AG04449 (cell line): Measurements from ENCODE around the gene PTPRE.

Experiments
- CTCF ChIA-PET: fragments of 350-600 bp; formaldehyde crosslinking; extraction: SDS; loops from one replicate; lab custom pipeline; 2021; ENCODE audit warnings: antibody characterized with exemption; lab: Yijun Ruan, JAX
- POLR2A ChIA-PET: fragments of 400-600, 350-600 bp; formaldehyde crosslinking; extraction: SDS; loops from one replicate; lab custom pipeline; 2020; ENCODE audit warnings: antibody characterized with exemption, inconsistent platforms; lab: Yijun Ruan, JAX
- DNase-seq: peaks from one replicate; pipeline ENCODE4 v3.0.0-alpha.2; 2010; ENCODE audit warnings: low read depth, low spot score
- H3K4me3 ChIP-seq: 2 replicates; pipeline ENCODE4 v1.5.1; 2011; ENCODE audit warnings: low read depth, mild to moderate bottlenecking, control low read depth, low read length
- CTCF ChIP-seq: IDR thresholded peaks from one replicate; pipeline ENCODE4 v1.5.1; 2011; ENCODE audit warnings: mild to moderate bottlenecking, moderate library complexity, low read length, control low read depth, inconsistent platforms; ENCODE audit not compliant: insufficient read depth; ENCODE audit errors: missing control alignments

Gene PTPRE

GRCh38 chr10:127906548-127907377, at the start of gene PTPRE:
Gene PTPRE, plus strand, starts transcription at chr10:127907103. Its CDS starts 133,779 bp downstream, at chr10:128040882.
- POLR2A ChIA-PET, result no interaction called here

GRCh38 chr10:127860592-127860991, 46.3 kb upstream of the PTPRE start:
- ChIA-PET CTCF (no interaction called here), POLR2A (no interaction called here)
- H3K4me3 ChIP-seq, result no peak overlapping the region
- TF ChIP-seq CTCF, result no peak
- no peak for DNase-seq

More at GRCh38 chr10:127906548-127907377, at the start of gene PTPRE:
- CTCF ChIA-PET, result interaction anchor here (0.6 to 3.2 kb wide), 7 partner anchors 17 to 165 kb away, joined by 3 to 25 read pairs (median 5); no protein-coding TSS in a partner anchor
- TF ChIP-seq CTCF, result peak; percentile 44
- DNase-seq, result no peak
- no peak within 1 kb of the TSS for H3K4me3 ChIP-seq

- ChIA-PET POLR2A (no interaction called here), CTCF (interaction anchor here (2.0 kb wide), 1 partner anchor 10 kb away, joined by 9 read pairs; no protein-coding TSS in a partner anchor)
- no peak for TF ChIP-seq CTCF
- no peak for DNase-seq
- no peak overlapping the region for H3K4me3 ChIP-seq
Measured at GRCh38 chr10:127863231-127863825, 43.6 kb upstream of the PTPRE start.

GRCh38 chr10:127866276-127867013, 40.5 kb upstream of the PTPRE start:
- DNase-seq, result no peak
- H3K4me3 ChIP-seq, result no peak overlapping the region
- POLR2A ChIA-PET, result no interaction called here
- CTCF ChIA-PET, result interaction anchor here (0.9 kb wide), 1 partner anchor 13 kb away, joined by 3 read pairs; no protein-coding TSS in a partner anchor
- TF ChIP-seq CTCF, result no peak

- no peak overlapping the region for H3K4me3 ChIP-seq
- ChIA-PET POLR2A (no interaction called here), CTCF (no interaction called here)
- DNase-seq, result no peak
- TF ChIP-seq CTCF, result no peak
Measured at GRCh38 chr10:127867805-127868204, 39.1 kb upstream of the PTPRE start.

- CTCF ChIA-PET, result interaction anchor here (1.4 kb wide), 1 partner anchor 142 kb away, joined by 3 read pairs; no protein-coding TSS in a partner anchor
- H3K4me3 ChIP-seq, result no peak overlapping the region
- TF ChIP-seq CTCF, result no peak
- DNase-seq, result no peak
- POLR2A ChIA-PET, result no interaction called here
Measured at GRCh38 chr10:127869329-127869728, 37.6 kb upstream of the PTPRE start.
